HCT116 (cell line): ENCODE data around the gene CBR1. TPM values are rescaled to one million over a fixed set of nuclear protein-coding genes. Genes with fewer than 3 reads are reported as not detected.

Experiments used
- ATAC-seq: fragments of 200-7000 bp; cut with Tn5 transposase; 2 replicates; pipeline ENCODE4 v1.9.1; 2020; ENCODE audit warnings: mild to moderate bottlenecking, moderate library complexity
- BruUV-seq: library from RNA; stranded (reverse); fragments of 400-500 nt; replicated peaks from 2 replicates; lab custom pipeline; 2021; lab: Mats Ljungman, UMichigan
- CTCF ChIA-PET: fragments of 300-600 bp; sonication (Branson Sonifier 250); formaldehyde crosslinking; loops from one replicate; lab custom pipeline; 2021; ENCODE audit warnings: antibody characterized with exemption; lab: Charles Lee
- POLR2A ChIA-PET: fragments of 300-600, 350-600 bp; sonication (Branson Sonifier 250); formaldehyde crosslinking; loops from one replicate; lab custom pipeline; 2021; ENCODE audit warnings: antibody characterized with exemption; lab: Charles Lee
- RAD21 ChIA-PET, 2 experiments: fragments of 300-600 bp; sonication (Branson Sonifier 250); formaldehyde crosslinking; loops; one replicate each; lab custom pipeline; 2023; ENCODE audit warnings: low total read pairs in 2 of 2; ENCODE audit not compliant: uncharacterized antibody in 2 of 2, unreplicated experiment in 2 of 2, low non-redundant PET in 1 of 2; lab: Charles Lee
- DNase-seq: peaks from one replicate; pipeline ENCODE4 v3.0.0-alpha.2; 2010; ENCODE audit warnings: low read depth, low spot score
- H2AFZ ChIP-seq: fragments of 200-600 bp; shearing (Covaris generic), sonication (generic); 2 replicates; pipeline ENCODE4 v1.6.1; 2017; ENCODE audit warnings: low read depth, mixed run types, mixed read lengths, antibody characterized with exemption, low read length; ENCODE audit not compliant: poor library complexity, severe bottlenecking
- H3K27ac ChIP-seq: 2 replicates; pipeline ENCODE4 v1.5.1; 2012; ENCODE audit warnings: low read depth, low read length
- H3K27me3 ChIP-seq: fragments of 200-600 bp; sonication (generic); 2 replicates; pipeline ENCODE4 v1.6.1; 2016; ENCODE audit warnings: mixed run types, low read length, mixed read lengths; ENCODE audit not compliant: insufficient read depth
- H3K36me3 ChIP-seq, 2 experiments: fragments of 200-500 bp in 1 of 2; fragments of 200-600 bp in 1 of 2; sonication (Bioruptor generic) in 1 of 2; sonication (generic) in 1 of 2; 2 replicates each; pipeline versions ENCODE4 v1.5.1 to v1.6.1; 2014 to 2016; ENCODE audit warnings: low read length in 2 of 2, inconsistent platforms in 1 of 2, mixed read lengths in 1 of 2, mixed run types in 1 of 2; ENCODE audit not compliant: insufficient read depth in 2 of 2, control insufficient read depth in 1 of 2
- H3K4me1 ChIP-seq, 2 experiments: fragments of 200-600 bp in 1 of 2; sonication (generic) in 1 of 2; 2 replicates each; pipeline versions ENCODE4 v1.5.1 to v1.6.1; 2012 to 2017; ENCODE audit warnings: low read length in 2 of 2, inconsistent platforms in 1 of 2, mild to moderate bottlenecking in 1 of 2, mixed read lengths in 1 of 2, mixed run types in 1 of 2, moderate library complexity in 1 of 2; ENCODE audit not compliant: insufficient read depth in 2 of 2, control insufficient read depth in 1 of 2
- H3K4me2 ChIP-seq: fragments of 200-600 bp; sonication (generic); 2 replicates; pipeline ENCODE4 v1.6.1; 2017; ENCODE audit warnings: mixed run types, low read length, mixed read lengths
- H3K4me3 ChIP-seq, 2 experiments: fragments of 200-600 bp in 1 of 2; sonication (generic) in 1 of 2; replicated peaks in 1 of 2; 2 replicates each; pipeline ENCODE4 v1.5.1; 2011 to 2016; ENCODE audit warnings: low read length in 2 of 2, control low read depth in 1 of 2, low read depth in 1 of 2, mild to moderate bottlenecking in 1 of 2, mixed read lengths in 1 of 2, mixed run types in 1 of 2
- H3K79me2 ChIP-seq: fragments of 200-600 bp; sonication (generic); 2 replicates; pipeline ENCODE4 v1.6.1; 2017; ENCODE audit warnings: mild to moderate bottlenecking, mixed run types, low read length, moderate library complexity, mixed read lengths; ENCODE audit not compliant: insufficient read depth
- H3K9ac ChIP-seq: fragments of 200-600 bp; sonication (generic); 2 replicates; pipeline ENCODE4 v1.6.1; 2016; ENCODE audit warnings: low read length, mixed read lengths
- H3K9me2 ChIP-seq: fragments of 200-600 bp; sonication (generic), shearing (Covaris generic); 2 replicates; pipeline ENCODE4 v1.6.1; 2017; ENCODE audit warnings: mixed run types, mild to moderate bottlenecking, moderate library complexity; ENCODE audit not compliant: insufficient read depth
- H3K9me3 ChIP-seq, 2 experiments: fragments of 200-500 bp in 1 of 2; fragments of 200-600 bp in 1 of 2; sonication (Bioruptor generic) in 1 of 2; sonication (generic) in 1 of 2; 2 replicates each; pipeline ENCODE4 v1.6.1; 2014 to 2017; ENCODE audit warnings: low read length in 2 of 2, mixed read lengths in 2 of 2, inconsistent platforms in 1 of 2, low read depth in 1 of 2, mild to moderate bottlenecking in 1 of 2, mixed run types in 1 of 2, moderate library complexity in 1 of 2; ENCODE audit not compliant: control insufficient read depth in 1 of 2, insufficient read depth in 1 of 2
- H4K20me1 ChIP-seq: fragments of 200-600 bp; sonication (generic), shearing (Covaris generic); 2 replicates; pipeline ENCODE4 v1.6.1; 2017; ENCODE audit warnings: mixed run types, mild to moderate bottlenecking, moderate library complexity; ENCODE audit not compliant: insufficient read depth
- CBX3 ChIP-seq: IDR thresholded peaks from 2 replicates; pipeline ENCODE4 v1.6.1; 2012; ENCODE audit warnings: low read depth
- CEBPB ChIP-seq: IDR thresholded peaks from 2 replicates; pipeline ENCODE4 v1.6.1; 2012; ENCODE audit warnings: low read depth
- CTCF ChIP-seq, 3 experiments: fragments of 200-600 bp in 1 of 3; sonication (generic) in 1 of 3; IDR thresholded peaks in 2 of 3; conservative IDR thresholded peaks in 1 of 3; 2 replicates each; pipeline ENCODE4 v1.5.1; 2012 to 2017; ENCODE audit warnings: low read depth in 2 of 3, low read length in 2 of 3, antibody characterized with exemption in 1 of 3, borderline replicate concordance in 1 of 3, control low read depth in 1 of 3, mild to moderate bottlenecking in 1 of 3, mixed read lengths in 1 of 3, mixed run types in 1 of 3, moderate library complexity in 1 of 3; ENCODE audit not compliant: insufficient read depth in 1 of 3
- POLR2AphosphoS5 ChIP-seq: IDR thresholded peaks from 2 replicates; pipeline ENCODE4 v1.6.1; 2011; ENCODE audit warnings: mild to moderate bottlenecking, low read depth, low read length, moderate library complexity
- REST ChIP-seq: IDR thresholded peaks from 2 replicates; pipeline ENCODE4 v1.6.1; 2012; ENCODE audit warnings: low read depth
- SIN3A ChIP-seq: IDR thresholded peaks from 2 replicates; pipeline ENCODE4 v1.6.1; 2012; ENCODE audit warnings: low read depth
- SP1 ChIP-seq: IDR thresholded peaks from 2 replicates; pipeline ENCODE4 v1.6.1; 2012; ENCODE audit warnings: low read depth
- intact Hi-C: fragments of 100-400 bp; cut with micrococcal nuclease; formaldehyde crosslinking; loops from 2 replicates; pipeline ENCODE4 v1.10.0; 2022
- total RNA-seq: library from RNA; stranded (reverse); gene quantifications from one replicate; pipeline ENCODE4 v1.2.1, GENCODE V29; 2021; ENCODE audit not compliant: unreplicated experiment

The CBR1 gene
- total RNA-seq, 1 experiment from 2014 or later: 0.91 TPM

GRCh38 chr21:36093512-36093911, 23.7 kb downstream of the CBR1 start:
- Histone ChIP-seq H3K27ac (no peak overlapping the region), H3K4me3 (no peak overlapping the region), H3K9me2 (no peaks in the 10 kb centered on the region), H3K4me2 (no peak overlapping the region), H2AFZ (no peak overlapping the region), H3K9me3 (peaks cover 10 to 11% of the 10 kb centered on the region in 2 experiments; a peak in 2 of 4 replicates), H3K36me3 (no peaks in the 10 kb centered on the region), H3K4me1 (peaks cover 0 to 5% of the 10 kb centered on the region in 2 experiments; a peak in 1 of 4 replicates), H3K27me3 (no peaks in the 10 kb centered on the region), H3K79me2 (no peaks in the 10 kb centered on the region), H3K9ac (no peak overlapping the region), H4K20me1 (no peaks in the 10 kb centered on the region)
- intact Hi-C loops: no loop called here
- no peak for DNase-seq
- ATAC-seq: no peak
- POLR2A ChIA-PET: no interaction called here
- CTCF ChIA-PET: no interaction called here
- BruUV-seq: no TSS peak
- RAD21 ChIA-PET: no interaction called here
- TF ChIP-seq POLR2AphosphoS5: no peak
- no peak for TF ChIP-seq CTCF (IDR thresholded peaks at IDR 0.05 in 2 of 3, conservative IDR thresholded peaks at IDR 0.05 in 1 of 3; ENCODE audit: borderline replicate concordance in 1 of 3, insufficient read depth in 1 of 3, low read depth in 2 of 3, low read length in 2 of 3)
- TF ChIP-seq REST: no peak
- no peak for TF ChIP-seq SIN3A
- no peak for TF ChIP-seq CBX3
- no peak for TF ChIP-seq CEBPB
- TF ChIP-seq SP1: no peak
